ENCODE data around the gene PLXNC1.

- TF ChIP-seq CTCF (conservative IDR thresholded peaks at IDR 0.05) (no peak), ZFX (IDR thresholded peaks at IDR 0.05) (no peak)
These were observed 55.4 kb downstream of the PLXNC1 start for GRCh38 chr12:94203796-94204195.
